Parathyroid adenoma (tissue), 2 donors: Measurements from ENCODE around the gene C2CD4C.
"Not testable (repeated sequence)": the region's sequence is repeated elsewhere in the genome, so short reads cannot be mapped to it uniquely, and the experiment has no call there.

Experiments used
- H2AFZ ChIP-seq: fragments of 300-600 bp; sonication (generic); one replicate; pipeline ENCODE4 v1.7.0; 2017; ENCODE audit warnings: antibody characterized with exemption, mild to moderate bottlenecking
- H3K27ac ChIP-seq: fragments of 300-600 bp; sonication (generic); one replicate; pipeline ENCODE4 v1.7.0; 2017
- H3K27me3 ChIP-seq: fragments of 300-600 bp; sonication (generic); one replicate; pipeline ENCODE4 v1.7.0; 2017; ENCODE audit warnings: low read length; ENCODE audit not compliant: control insufficient read depth, insufficient read depth
- H3K36me3 ChIP-seq: fragments of 300-600 bp; sonication (generic); one replicate; pipeline ENCODE4 v1.7.0; 2017; ENCODE audit warnings: low read length; ENCODE audit not compliant: control insufficient read depth, insufficient read depth
- H3K4me1 ChIP-seq: fragments of 300-600 bp; sonication (generic); one replicate; pipeline ENCODE4 v1.7.0; 2017; ENCODE audit warnings: control low read depth
- H3K4me2 ChIP-seq: fragments of 300-600 bp; sonication (generic); one replicate; pipeline ENCODE4 v1.7.0; 2017; ENCODE audit warnings: low read length
- H3K4me3 ChIP-seq: fragments of 300-600 bp; sonication (generic); one replicate; pipeline ENCODE4 v1.7.0; 2017; ENCODE audit warnings: low read depth, low read length
- H3K79me2 ChIP-seq: fragments of 300-600 bp; sonication (generic); one replicate; pipeline ENCODE4 v1.7.0; 2017; ENCODE audit warnings: control low read depth
- H3K9ac ChIP-seq: fragments of 300-600 bp; sonication (generic); one replicate; pipeline ENCODE4 v1.7.0; 2017; ENCODE audit warnings: mild to moderate bottlenecking
- H3K9me3 ChIP-seq: fragments of 300-600 bp; sonication (generic); one replicate; pipeline ENCODE4 v1.7.0; 2017; ENCODE audit warnings: low read length; ENCODE audit not compliant: control insufficient read depth
- TF ChIP-seq, protein P1 (sequence below): fragments of 300-600 bp; sonication (generic); IDR thresholded peaks from one replicate; pipeline ENCODE4 v1.7.0; 2017; ENCODE audit warnings: antibody characterized with exemption, mild to moderate bottlenecking
- donor health status: primary hyperparathyroidism.

C2CD4C gene

DNA sequence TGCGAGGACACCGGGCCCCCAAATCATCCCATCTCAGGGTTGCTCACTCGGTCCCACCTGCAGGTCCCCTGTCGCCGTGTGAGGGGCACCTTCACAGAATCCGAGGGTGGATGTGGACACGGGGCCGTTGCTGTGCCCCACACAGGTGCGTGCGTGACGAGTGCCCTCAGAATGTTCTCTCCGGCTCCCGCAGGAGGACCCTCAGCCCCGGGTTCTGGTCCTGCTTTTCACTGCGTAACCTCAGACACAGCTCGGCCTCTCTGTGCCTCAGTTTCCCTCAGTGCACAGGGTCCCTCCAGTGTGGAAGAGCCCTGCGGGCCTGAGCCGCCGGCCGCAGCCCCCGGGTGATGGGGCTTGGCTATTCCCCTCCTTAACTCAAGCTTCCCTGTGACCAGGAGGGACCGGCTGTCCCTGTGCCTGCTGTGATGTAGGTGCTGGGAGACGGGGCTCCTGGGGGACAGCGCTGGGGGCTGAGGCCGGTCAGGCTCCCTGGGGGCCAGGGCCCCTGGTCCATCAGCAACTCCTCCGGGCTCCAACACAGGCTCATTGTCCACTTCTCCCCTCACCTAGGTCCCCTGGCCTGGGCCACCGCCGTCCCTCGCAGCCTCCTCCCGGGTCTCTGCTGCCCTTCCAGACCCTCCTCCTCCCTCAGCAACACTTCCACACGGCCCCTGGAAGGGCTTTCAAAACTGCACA lies 47.1 kb upstream of the C2CD4C start:
- Histone ChIP-seq H3K79me2 (no peaks in the 10 kb centered on the region), H3K4me1 (no peaks in the 10 kb centered on the region), H3K4me3 (no peak overlapping the region), H3K36me3 (no peaks in the 10 kb centered on the region), H3K27ac (no peak overlapping the region), H3K9ac (no peak overlapping the region), H3K4me2 (no peak overlapping the region), H3K27me3 (no peaks in the 10 kb centered on the region), H2AFZ (no peak overlapping the region), H3K9me3 (no peaks in the 10 kb centered on the region)
- TF ChIP-seq, protein P1, sequence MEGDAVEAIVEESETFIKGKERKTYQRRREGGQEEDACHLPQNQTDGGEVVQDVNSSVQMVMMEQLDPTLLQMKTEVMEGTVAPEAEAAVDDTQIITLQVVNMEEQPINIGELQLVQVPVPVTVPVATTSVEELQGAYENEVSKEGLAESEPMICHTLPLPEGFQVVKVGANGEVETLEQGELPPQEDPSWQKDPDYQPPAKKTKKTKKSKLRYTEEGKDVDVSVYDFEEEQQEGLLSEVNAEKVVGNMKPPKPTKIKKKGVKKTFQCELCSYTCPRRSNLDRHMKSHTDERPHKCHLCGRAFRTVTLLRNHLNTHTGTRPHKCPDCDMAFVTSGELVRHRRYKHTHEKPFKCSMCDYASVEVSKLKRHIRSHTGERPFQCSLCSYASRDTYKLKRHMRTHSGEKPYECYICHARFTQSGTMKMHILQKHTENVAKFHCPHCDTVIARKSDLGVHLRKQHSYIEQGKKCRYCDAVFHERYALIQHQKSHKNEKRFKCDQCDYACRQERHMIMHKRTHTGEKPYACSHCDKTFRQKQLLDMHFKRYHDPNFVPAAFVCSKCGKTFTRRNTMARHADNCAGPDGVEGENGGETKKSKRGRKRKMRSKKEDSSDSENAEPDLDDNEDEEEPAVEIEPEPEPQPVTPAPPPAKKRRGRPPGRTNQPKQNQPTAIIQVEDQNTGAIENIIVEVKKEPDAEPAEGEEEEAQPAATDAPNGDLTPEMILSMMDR, result no peak

DNA sequence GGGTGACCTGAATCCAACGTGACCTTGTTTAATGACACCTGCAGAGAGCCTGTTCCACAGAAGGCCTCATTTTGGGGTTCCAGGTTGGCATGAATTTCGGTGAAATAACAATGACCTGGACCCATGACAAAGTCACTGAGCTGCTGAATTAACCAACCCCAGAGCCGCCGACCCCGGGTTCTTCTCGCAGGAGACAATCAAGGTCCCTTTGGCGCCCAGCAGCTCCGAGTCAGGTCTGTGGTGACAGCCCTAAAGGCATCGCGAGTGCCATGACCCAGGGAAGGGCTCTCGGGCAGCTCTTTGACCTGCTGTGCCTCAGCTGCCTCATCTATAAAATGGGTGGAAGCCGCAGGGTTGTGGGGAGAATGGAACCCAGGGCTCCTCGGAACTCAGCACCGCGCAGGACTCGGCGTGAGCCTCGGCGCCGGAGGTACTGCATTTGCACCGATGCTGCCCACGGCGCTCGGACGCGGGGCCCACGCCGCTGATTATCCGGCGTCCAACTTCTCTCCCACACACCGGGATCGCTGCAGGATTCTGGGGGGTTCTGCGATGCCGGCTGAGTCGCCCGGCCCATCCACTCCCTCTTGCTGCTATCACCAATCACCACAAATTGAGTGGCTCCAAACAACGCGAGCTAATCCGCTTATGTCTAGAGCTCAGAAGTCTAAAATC lies 46.2 kb upstream of the C2CD4C start:
- H3K4me2 ChIP-seq, result no peak overlapping the region
- H3K9ac ChIP-seq, result no peak overlapping the region
- no peaks in the 10 kb centered on the region for H3K4me1 ChIP-seq
- H3K4me3 ChIP-seq, result no peak overlapping the region
- H3K27me3 ChIP-seq, result no peaks in the 10 kb centered on the region
- no peaks in the 10 kb centered on the region for H3K9me3 ChIP-seq
- H3K27ac ChIP-seq, result no peak overlapping the region
- no peak overlapping the region for H2AFZ ChIP-seq
- H3K36me3 ChIP-seq, result no peaks in the 10 kb centered on the region
- no peaks in the 10 kb centered on the region for H3K79me2 ChIP-seq
- TF ChIP-seq, protein P1, result no peak

DNA sequence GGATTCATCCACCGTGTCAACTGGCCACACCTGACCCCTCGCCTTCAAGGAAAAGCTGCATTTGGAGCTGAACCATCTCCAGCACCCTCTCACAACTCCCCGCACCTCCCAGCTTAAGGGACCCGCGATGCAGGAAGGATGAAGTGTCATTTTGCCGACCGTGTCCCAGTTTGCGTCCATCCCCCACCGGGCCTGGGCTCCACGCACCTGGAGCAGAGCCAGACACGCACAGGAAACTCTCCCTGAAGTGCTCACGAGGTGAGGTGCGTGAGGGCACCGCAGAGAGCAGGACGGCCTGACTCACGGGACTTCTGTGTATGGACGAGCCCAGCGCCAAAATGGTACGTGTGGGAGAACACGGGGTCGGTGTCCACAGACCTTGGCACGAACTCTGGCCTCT lies 44.7 kb upstream of the C2CD4C start:
- Histone ChIP-seq H3K4me1 (no peaks in the 10 kb centered on the region), H3K27me3 (no peaks in the 10 kb centered on the region), H3K9me3 (no peaks in the 10 kb centered on the region), H3K79me2 (no peaks in the 10 kb centered on the region), H2AFZ (no peak overlapping the region), H3K36me3 (no peaks in the 10 kb centered on the region), H3K27ac (no peak overlapping the region), H3K4me2 (no peak overlapping the region), H3K9ac (no peak overlapping the region), H3K4me3 (no peak overlapping the region)
- TF ChIP-seq, protein P1, result no peak

DNA sequence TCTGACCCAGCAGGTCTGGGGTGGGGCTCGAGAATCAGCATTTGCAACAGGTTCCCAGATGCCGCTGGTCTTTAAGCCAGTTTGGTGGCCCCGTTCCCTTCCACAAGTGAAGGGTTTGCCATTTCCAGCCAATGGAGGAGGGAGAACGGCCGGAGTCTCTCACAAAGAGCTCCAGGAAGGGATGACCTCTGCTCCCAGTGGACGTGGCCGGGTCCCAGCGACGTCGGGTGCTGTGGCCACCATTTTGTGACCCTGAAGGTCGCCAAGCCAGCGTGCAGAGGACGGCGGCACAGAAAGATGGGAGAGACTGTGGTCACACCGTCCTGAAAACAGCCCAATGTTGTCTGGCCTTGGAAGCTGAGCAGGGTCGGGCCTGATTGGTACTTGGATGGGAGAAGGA lies 43.9 kb upstream of the C2CD4C start:
- Histone ChIP-seq H3K4me3 (no peak overlapping the region), H3K4me1 (no peaks in the 10 kb centered on the region), H2AFZ (no peak overlapping the region), H3K9me3 (no peaks in the 10 kb centered on the region), H3K27ac (no peak overlapping the region), H3K27me3 (no peaks in the 10 kb centered on the region), H3K36me3 (no peaks in the 10 kb centered on the region), H3K4me2 (no peak overlapping the region), H3K9ac (no peak overlapping the region), H3K79me2 (no peaks in the 10 kb centered on the region)
- TF ChIP-seq, protein P1, result no peak

DNA sequence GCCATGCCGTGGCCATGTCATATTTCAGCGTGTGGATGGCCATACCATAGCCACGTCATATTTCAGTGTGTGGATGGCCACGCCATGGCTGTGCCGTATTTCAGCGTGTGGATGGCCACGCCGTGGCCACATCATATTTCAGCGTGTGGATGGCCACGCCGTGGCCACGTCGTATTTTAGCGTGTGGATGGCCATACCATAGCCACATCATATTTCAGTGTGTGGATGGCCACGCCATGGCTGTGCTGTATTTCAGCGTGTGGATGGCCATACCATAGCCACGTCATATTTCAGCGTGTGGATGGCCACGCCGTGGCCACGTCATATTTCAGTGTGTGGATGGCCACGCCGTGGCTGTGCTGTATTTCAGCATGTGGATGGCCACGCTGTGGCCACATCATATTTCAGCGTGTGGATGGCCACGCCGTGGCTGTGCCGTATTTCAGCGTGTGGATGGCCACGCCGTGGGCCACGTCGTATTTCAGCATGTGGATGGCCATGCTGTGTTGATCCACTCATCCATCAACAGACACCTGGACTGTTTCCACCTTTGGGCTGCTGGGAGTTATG lies 42.0 kb upstream of the C2CD4C start:
- H3K4me3 ChIP-seq, H3K9me3 ChIP-seq, H3K27me3 ChIP-seq, H3K36me3 ChIP-seq, H3K4me2 ChIP-seq, H2AFZ ChIP-seq, H3K9ac ChIP-seq, H3K79me2 ChIP-seq, H3K4me1 ChIP-seq, H3K27ac ChIP-seq: not testable (repeated sequence)
